ENCODE data around the gene ANKK1. TPM values are rescaled to one million over a fixed set of nuclear protein-coding genes. Genes with fewer than 3 reads are reported as not detected.

The ANKK1 gene
- total RNA-seq, 2 experiments from 2014 or later: not detected

DNA sequence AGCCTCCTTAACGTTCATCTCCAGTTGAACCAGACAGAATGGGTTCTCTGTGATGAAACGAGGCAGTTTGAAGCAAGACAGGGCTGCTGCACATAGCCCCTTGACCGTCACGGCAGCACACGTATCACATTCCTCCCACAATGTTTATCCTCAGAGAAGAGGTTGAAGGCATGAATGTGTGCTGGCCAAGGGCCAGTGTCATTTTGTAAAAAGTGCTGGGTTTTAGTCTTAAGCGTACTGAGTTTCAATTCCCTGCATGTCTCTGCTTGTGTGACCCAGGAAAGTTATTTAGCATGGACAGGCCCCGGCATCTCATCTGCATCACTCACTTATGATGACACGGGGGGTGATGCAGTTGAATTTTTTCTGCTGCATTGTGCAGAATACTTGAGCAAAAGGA, 41.6 kb upstream of the ANKK1 start:
- CTCF ChIA-PET: no interaction called here
- no peak overlapping the region for H3K27ac Mint-ChIP-seq
- TF ChIP-seq, protein P1, sequence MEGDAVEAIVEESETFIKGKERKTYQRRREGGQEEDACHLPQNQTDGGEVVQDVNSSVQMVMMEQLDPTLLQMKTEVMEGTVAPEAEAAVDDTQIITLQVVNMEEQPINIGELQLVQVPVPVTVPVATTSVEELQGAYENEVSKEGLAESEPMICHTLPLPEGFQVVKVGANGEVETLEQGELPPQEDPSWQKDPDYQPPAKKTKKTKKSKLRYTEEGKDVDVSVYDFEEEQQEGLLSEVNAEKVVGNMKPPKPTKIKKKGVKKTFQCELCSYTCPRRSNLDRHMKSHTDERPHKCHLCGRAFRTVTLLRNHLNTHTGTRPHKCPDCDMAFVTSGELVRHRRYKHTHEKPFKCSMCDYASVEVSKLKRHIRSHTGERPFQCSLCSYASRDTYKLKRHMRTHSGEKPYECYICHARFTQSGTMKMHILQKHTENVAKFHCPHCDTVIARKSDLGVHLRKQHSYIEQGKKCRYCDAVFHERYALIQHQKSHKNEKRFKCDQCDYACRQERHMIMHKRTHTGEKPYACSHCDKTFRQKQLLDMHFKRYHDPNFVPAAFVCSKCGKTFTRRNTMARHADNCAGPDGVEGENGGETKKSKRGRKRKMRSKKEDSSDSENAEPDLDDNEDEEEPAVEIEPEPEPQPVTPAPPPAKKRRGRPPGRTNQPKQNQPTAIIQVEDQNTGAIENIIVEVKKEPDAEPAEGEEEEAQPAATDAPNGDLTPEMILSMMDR (IDR thresholded peaks at IDR 0.05): no peak
- no peaks in the 10 kb centered on the region for H3K27me3 Mint-ChIP-seq
- H3K36me3 Mint-ChIP-seq (ENCODE audit: low read depth): peaks cover 5% of the 10 kb centered on the region
- intact Hi-C loops (cut with micrococcal nuclease): no loop called here
- POLR2A ChIA-PET: interaction anchor here (0.7 kb wide), 1 partner anchor 44 kb away, joined by 3 read pairs; no protein-coding TSS in a partner anchor
- no peaks in the 10 kb centered on the region for H3K9me3 Mint-ChIP-seq
- H3K4me1 Mint-ChIP-seq (ENCODE audit: low read depth): no peaks in the 10 kb centered on the region
- DNase-seq (no peak), ATAC-seq (no peak)
- H3K4me3 Mint-ChIP-seq: no peak overlapping the region

DNA sequence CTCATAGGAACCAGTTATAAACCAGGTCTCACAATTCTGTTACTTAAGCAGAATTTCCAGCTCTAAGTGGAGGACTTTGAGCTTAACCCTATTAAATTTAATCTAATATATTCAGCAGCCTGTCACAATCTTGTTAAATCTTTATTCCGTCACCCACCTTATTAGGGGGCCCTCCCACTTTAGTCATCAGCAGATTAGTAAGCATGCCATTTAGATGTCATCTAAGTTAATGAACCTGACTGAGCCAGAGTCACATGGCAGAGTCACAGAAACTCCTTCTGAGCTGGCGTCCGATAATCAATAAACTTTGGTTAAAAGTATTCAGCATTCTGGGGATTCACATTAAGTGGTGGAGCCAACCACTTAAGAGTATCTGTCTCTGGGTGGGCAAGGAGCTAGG, 38.1 kb upstream of the ANKK1 start:
- H3K27ac Mint-ChIP-seq: no peak overlapping the region
- H3K4me3 Mint-ChIP-seq: no peak overlapping the region
- H3K36me3 Mint-ChIP-seq (ENCODE audit: low read depth): peaks cover 30% of the 10 kb centered on the region
- TF ChIP-seq, protein P1 (IDR thresholded peaks at IDR 0.05): no peak
- no peaks in the 10 kb centered on the region for H3K27me3 Mint-ChIP-seq
- no peak for ATAC-seq
- CTCF ChIA-PET: interaction anchor here (1.4 kb wide), 1 partner anchor 13 kb away, joined by 3 read pairs; no protein-coding TSS in a partner anchor
- POLR2A ChIA-PET: interaction anchor here (0.8 kb wide), 1 partner anchor 31 kb away, joined by 3 read pairs; no protein-coding TSS in a partner anchor
- no peaks in the 10 kb centered on the region for H3K9me3 Mint-ChIP-seq
- no peaks in the 10 kb centered on the region for H3K4me1 Mint-ChIP-seq (ENCODE audit: low read depth)
- DNase-seq: no peak
- intact Hi-C loops (cut with micrococcal nuclease): no loop called here

DNA sequence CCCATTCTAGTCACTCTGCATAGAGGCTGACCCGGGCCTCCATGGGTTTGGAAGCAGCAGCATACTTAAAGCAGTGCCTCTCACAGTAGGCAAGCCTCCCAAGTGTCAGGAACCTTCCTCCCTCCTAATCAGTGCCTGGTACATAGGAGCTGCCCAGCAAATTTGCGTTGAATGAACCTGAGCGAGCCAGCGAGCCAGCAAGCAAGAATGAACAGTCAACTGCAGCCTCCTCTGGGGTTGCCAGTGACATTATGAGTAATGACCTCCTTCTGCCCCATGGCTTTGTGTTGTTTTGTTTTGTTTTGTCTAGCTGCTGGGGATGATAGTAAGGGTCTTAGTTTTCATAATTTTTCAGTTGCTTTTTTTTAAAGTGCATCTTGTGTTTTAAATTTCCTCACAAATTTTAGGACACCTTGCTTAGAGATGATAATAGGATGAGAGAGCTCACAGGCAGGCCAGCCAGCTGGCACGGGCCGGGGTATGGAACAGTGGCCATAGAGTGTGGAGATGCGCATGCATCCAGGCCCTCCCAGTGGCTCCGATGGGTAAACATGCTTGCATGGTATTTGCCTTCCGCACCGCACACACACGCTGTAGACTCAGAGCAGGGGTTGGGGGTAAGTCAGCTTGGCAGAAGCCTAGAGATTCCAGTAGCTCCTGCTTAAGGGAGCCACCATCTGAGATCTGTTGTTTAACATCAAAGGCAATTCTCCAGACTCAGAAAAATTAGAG, 37.1 kb upstream of the ANKK1 start:
- ChIA-PET CTCF (interaction anchor here (1.4 to 1.8 kb wide), 2 partner anchors 8 to 14 kb away, joined by 3 to 6 read pairs; no protein-coding TSS in a partner anchor), POLR2A (no interaction called here)
- H3K27ac Mint-ChIP-seq: no peak overlapping the region
- DNase-seq (no peak), ATAC-seq (no peak)
- TF ChIP-seq, protein P1 (IDR thresholded peaks at IDR 0.05): no peak
- intact Hi-C loops (cut with micrococcal nuclease): no loop called here
- no peaks in the 10 kb centered on the region for H3K27me3 Mint-ChIP-seq
- H3K4me1 Mint-ChIP-seq (ENCODE audit: low read depth): no peaks in the 10 kb centered on the region
- no peak overlapping the region for H3K4me3 Mint-ChIP-seq
- H3K36me3 Mint-ChIP-seq (ENCODE audit: low read depth): peaks cover 40% of the 10 kb centered on the region
- no peaks in the 10 kb centered on the region for H3K9me3 Mint-ChIP-seq

DNA sequence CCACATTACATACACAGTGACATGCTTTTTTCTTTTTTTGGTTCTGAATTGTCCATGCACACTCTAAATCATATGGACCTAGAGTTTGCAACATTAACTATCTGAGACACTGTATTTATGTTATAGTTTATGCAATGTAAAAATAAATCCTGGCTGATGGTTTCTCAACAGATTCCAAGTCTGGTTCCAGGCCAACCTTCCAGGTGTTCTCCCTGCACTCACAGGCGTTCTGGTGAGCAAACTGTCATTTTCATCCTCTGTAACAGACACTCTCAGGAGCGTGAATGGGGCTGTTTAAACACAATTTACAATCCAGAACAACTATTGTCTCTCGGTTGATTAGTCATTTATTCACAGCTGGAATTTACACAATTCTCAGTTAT, 36.5 kb upstream of the ANKK1 start:
- Mint-ChIP-seq H3K36me3 (ENCODE audit: low read depth) (peaks cover 45% of the 10 kb centered on the region), H3K27ac (no peak overlapping the region), H3K4me3 (no peak overlapping the region), H3K4me1 (ENCODE audit: low read depth) (no peaks in the 10 kb centered on the region), H3K9me3 (peaks cover 6% of the 10 kb centered on the region), H3K27me3 (no peaks in the 10 kb centered on the region)
- DNase-seq (no peak), ATAC-seq (no peak)
- TF ChIP-seq, protein P1 (IDR thresholded peaks at IDR 0.05): no peak
- ChIA-PET CTCF (interaction anchor here (1.4 to 1.8 kb wide), 2 partner anchors 8 to 15 kb away, joined by 3 to 6 read pairs; no protein-coding TSS in a partner anchor), POLR2A (no interaction called here)
- intact Hi-C loops (cut with micrococcal nuclease): no loop called here

GRCh38 chr11:113351480-113351879, 36.1 kb upstream of the ANKK1 start:
- Mint-ChIP-seq H3K36me3 (ENCODE audit: low read depth) (peaks cover 50% of the 10 kb centered on the region), H3K4me3 (no peak overlapping the region), H3K4me1 (ENCODE audit: low read depth) (no peaks in the 10 kb centered on the region), H3K27me3 (no peaks in the 10 kb centered on the region), H3K9me3 (peaks cover 7% of the 10 kb centered on the region), H3K27ac (no peak overlapping the region)
- intact Hi-C loops (cut with micrococcal nuclease): no loop called here
- ChIA-PET CTCF (interaction anchor here (1.8 kb wide), 1 partner anchor 9 kb away, joined by 6 read pairs; no protein-coding TSS in a partner anchor), POLR2A (no interaction called here)
- DNase-seq (no peak), ATAC-seq (no peak)
- TF ChIP-seq, protein P1 (IDR thresholded peaks at IDR 0.05): no peak
